Raji (cell line): Measurements from ENCODE around the gene RECK.

ENCODE experiments used
- POLR2A ChIP-seq: IDR thresholded peaks from 2 replicates; pipeline ENCODE4 v1.6.1; 2011; ENCODE audit warnings: low read depth, low read length, control low read depth; ENCODE audit not compliant: insufficient read depth

Gene RECK

DNA sequence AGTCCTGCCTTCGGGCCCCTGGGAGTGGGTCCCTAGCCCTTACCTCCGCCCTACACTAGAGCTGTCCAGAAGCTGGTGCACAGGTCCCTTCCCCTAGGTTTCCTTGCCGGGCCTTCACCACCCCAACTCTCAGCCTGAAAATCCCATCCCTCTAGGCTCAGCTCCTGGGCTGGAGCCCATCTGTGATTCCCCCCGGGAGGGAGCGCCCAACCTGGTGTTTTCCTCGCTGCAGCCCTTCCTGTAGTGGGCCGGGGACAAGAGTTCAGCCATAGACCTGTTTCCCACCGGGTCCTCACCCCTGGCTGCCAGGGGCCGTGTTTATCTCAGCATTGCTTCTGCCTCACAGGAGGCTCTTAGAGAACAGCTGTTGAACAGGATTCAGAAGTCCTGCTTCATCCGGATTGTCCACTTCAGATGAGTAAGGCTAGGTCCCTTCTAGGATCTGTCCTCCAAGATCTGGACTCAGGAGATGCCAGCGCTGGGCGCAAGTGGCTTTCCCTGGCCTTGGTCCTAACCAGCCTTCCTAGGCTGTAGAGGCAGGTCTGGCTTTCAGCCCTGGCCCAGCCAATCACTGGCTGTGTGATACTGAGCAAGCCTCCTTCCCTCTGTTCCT is 100.8 kb downstream of the RECK start:
- TF ChIP-seq POLR2A, result no peak

DNA sequence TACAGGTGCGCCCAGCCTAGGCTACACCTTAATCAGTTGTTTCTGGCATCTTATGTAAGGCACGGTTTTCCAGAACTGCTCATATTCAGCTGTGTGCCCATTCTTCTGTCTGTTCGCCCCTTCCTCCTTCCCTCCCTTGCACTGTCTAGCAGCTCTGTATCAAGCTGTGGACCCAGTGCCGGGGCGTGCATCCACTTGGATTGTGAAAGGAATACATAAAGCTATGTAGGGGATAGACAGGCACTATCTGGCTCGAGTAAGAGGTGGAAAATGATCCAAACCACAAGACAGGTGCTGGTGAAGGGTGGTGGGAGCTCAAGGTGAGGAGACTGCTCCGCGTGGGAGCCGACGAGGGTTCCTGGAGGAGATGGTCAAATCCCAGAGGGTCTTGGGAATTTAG is 101.8 kb downstream of the RECK start:
- TF ChIP-seq POLR2A, result no peak

DNA sequence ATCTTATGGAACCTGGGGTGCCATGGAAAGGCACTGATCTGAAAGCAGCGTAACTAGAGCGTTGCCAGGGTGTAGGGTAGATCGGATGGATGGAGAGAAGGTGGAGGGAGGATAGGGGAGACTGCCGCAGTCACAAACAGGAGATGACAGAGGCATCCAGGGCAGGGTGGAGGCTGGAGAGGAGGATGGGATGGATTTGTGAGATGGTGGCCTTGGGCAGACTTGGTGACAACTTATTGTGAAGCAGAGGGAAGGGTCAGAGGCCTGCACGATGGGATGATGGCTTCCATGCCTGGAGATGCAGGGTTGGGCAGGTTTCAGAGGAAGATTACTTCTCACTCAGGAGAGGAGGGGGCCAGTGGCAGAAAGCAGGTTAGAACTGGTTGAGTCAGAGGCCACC is 102.2 kb downstream of the RECK start:
- TF ChIP-seq POLR2A, result no peak

DNA sequence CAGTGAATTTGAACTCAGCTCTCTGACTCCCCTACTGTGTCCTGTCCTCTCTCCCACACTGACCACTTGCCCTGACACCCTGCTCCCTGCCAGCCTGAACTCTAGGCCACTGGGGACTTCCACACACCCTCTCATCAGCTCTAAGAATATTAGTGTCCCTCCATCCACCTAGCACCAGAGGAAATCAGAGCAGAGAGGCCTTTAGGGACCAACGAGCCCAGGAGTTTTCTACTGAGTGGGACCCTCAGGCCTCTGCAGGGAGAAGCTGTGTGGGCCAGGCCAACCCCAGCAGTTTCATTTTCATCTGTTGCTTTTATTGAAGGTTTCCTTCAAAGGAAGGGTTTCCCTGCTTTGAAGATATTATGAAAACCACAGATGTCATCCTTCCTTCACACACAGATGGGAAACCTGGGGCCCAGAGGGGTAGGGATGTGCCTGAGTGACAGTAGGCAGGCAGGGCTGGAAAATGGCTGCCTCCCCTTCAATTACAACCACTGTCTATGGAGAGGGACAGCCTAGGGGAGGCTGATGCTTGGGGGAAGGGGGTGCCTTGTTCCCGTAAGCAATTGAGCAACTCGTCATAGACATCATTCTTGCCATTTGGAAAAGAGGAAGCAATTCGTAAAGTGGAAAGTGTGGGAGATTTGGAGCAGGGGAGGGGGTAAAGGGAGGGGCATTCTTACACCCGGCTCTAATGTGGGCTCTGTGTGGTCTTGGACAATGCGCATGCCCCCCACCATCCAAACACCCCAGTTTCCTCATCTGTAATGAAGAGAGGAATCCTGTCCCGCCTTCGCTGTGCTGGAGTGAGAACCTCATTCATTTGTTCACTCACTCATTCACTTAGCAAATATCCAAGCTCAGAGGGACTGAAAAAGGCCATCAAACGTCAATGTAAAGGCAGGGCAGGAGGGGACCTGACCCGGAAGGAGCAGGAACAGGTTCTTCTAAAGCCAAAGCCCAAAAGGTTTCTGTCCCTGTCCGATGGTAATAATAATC is 103.7 kb downstream of the RECK start:
- TF ChIP-seq POLR2A, result no peak

DNA sequence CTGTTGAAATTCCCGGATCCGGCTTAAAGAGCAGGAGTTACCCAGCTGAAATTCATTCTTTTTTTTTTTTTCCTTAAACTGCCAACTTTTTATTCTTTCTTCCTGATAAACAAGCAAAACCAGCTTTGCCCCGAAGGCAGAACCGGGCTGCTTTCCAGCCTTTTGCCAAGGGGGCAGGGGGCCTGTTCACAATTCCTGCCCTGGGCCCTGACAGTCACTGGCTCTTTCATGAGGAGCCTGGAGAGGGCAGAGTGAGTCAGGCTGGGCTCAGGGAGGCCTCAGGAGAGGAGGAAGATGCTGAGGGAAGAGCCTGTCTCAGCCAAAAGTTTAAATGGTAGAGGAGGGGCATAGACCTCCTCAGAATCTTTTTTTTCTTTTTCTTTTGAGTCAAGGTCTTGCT is 104.6 kb downstream of the RECK start:
- no peak for TF ChIP-seq POLR2A

DNA sequence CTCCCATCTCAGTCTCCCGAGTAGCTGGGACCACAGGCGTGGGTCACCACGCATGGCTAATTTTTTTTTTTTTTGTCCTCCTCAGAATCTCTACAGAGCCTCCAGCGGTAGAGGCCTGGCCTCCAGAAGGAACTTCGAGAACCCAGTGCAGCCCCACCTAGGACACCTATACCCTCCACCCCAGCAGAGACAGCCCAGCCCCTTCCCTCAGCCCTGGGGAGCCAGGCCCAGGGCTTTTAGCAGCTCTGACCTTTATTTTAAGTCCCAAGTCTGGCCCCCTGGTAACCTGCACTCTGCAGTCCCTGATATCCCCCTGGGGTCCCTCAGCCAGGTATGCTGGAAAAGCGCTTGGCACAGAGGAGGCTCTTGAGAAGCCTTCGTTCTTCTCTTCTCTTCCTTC is 105.0 kb downstream of the RECK start:
- no peak for TF ChIP-seq POLR2A

DNA sequence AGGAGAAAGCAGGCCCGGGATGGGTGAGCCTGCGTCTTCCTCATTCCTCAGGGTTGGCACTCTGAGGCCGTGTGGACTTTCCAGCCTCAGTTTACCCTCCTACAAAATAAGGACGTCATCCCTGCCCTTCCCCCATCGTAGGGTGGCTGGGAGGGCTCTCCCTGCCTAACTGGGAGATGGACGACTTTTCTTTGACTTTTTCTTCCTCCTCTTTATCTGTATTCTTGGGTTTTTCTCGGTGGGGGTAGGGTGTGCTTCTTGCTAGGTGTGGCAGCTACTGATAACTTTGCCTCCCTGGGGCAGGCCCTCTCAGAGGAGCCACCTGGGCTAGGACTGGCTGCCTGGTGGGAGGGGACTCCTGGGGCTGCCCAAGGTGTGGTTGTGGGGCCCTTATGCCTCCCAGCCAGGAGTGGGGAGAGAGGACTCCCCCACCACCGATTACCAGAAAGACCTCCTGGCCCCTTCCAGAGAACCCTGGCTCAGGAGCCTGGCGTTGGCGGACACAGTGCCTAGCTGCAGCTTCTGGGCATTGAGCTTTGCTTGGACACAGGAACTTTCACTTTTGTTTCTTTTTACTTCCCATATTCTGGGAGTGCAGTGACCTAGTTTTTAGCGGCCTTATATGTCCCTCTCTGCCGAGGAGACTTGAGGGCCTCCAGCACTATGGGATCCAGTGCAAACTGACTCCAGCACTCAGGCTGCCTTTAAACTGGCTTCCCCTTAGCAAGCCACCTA is 106.0 kb downstream of the RECK start:
- no peak for TF ChIP-seq POLR2A

DNA sequence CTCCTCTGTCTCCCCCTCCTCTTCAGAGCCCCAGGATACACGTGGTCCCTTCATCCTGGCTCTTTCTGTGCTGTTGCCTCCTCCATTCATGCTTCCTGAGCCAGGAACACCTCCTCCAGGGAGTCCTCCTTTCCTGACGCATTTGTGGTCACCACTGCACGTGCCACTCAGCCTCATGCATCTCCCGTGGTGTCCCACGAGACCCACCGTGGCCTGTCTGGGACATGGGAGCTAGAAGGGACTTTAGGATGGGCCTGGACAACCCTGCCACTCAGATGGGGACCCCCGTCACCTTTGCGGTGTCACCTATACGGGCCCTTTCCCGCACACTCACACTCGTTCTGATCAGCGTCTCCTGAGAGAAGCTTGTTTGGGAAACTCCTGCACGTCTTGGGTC is 106.5 kb downstream of the RECK start:
- TF ChIP-seq POLR2A, result no peak

DNA sequence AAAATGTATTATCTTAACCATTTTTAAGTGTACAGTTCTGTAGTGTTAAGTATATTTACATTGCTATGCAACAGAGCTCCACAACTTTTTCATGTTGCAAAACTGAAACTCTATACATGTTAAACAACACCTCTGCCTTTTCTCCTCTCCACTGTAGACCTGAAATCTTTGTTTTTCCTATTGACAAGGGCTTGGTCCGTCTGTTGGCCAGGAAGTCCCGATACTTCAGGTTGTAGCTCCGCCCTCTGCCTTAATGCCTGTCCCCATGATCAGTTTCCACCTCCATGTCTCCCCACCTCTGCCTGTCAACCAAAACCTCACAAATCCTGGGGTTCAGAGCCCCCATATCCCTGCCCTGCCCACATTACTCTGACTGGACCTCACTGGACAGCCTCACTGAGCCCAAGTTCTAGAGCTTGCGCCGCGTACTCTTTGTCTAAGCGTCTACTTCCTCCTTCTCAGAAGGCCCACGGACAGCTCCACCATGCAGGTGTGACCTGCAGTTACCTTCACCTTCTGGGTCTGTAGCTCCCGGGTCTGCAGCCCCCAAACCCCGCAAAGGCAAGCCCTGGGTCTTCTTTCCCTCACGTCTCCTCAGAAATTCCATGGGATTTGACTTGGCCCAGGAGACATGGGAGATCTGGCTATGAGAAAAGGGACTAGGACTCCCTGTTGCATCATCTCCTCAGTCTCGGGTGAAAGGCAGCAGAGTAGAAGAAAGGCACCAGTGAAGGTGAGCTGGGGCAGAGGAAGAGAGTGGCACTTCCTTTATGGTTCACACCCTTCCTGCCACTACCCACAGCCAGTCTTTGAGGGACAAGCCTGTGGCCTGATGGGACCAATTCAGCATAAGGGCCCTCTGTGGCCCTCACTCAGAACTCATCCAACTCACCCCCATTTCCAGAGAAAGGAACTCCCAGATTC is 107.9 kb downstream of the RECK start:
- no peak for TF ChIP-seq POLR2A

DNA sequence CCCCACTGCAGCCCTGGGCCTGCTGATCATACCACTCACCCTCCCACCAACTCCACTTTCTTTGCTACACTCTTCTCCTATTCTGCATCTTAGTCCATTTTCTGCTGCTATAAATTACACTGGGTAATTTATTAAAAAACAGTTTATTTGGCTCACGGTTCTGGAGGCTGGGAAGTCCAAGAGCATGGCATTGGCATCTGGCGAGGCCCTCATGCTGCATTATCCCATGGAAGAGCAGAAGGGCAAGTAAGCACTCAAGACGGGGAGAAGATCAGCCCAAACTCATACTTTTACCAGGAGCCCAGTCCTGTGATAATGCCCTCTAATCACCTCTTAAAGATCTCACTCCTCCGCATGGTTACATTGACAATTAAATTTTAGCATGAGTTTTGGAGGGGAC is 109.3 kb downstream of the RECK start:
- no peak for TF ChIP-seq POLR2A

DNA sequence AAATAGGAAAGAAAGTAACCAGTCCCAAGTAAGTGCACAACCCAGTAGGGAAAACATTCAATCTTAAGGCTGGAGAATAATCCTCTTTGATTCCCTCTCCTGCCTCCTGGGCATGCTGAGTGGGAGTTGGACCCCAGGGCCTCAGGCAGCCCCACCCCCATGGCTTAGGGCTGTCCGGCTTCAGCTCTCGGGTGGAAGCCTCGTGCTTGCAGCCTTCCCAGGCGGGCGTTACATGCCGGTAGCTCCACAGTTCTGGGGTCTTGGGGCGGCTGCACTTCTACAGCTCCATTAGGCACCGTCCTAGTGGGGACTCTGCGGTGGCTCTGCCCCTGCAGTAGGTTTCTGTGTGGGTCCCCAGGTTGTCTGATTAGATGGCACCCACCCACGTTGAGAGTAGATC is 109.9 kb downstream of the RECK start:
- no peak for TF ChIP-seq POLR2A

DNA sequence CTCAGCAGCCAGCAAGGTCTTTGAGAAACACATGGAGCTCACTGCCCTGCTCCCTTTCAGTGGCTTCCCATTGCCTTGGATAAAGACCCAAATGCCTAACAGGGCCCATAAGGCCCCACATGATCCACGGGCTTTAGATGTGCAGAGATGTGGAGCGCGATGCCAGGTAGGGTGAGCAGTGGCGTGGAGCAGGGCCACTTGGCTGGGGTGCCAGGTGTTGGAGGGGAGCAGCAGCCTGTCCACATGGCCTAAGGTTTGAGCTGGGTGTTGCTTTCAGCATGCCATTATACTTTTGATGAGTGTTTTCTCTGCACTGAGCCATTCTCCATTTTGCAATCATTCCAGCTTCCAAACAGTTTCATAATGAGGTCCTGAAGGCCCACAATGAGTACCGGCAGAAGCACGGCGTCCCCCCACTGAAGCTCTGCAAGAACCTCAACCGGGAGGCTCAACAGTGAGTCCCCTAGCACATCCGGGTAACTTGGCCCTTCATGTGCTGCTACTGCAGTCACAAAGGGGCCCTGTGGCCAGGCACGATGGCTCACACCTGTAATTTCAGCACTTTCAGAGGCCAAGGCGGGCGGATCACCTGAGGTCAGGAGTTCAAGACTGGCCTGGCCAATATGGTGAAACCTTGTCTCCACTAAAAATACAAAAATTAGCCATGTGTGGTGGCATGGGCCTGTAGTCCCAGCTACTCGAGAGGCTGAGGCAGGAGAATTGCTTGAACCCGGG is 110.9 kb downstream of the RECK start:
- TF ChIP-seq POLR2A, result no peak

DNA sequence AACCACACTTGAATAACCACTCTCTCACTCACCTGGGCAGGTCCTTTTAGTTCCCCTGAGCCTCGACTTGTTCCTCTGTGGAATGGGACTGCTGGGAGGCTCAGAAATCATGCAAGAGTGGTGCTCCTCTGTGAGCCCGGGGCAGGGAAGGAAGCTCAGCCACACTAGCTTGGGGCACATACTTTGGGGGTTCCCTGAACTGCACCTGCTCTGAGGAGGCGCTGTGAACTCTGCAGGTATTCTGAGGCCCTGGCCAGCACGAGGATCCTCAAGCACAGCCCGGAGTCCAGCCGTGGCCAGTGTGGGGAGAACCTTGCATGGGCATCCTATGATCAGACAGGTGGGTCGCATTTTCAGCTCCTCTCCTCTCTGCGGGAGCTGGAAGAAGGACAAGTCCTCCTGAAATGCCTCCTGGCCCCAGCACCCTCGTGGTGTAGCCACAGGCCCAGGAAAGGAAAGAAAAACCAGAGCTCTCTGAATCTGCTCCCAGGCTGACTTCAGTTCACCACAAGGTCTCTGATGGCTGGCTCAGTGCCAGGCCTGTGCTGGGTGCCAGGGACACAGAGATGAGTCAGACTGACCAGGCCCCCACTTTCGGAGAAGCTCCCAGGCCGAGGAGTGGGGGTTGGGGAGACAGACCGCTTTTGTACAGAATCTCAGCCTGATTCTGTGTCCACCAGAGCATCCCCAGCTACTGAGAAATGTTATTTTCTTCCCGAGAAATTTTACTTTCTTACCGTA is 111.8 kb downstream of the RECK start:
- TF ChIP-seq POLR2A, result no peak
